ENCODE results near the gene LPIN1. TPM values are rescaled to one million over a fixed set of nuclear protein-coding genes. Genes with fewer than 3 reads are reported as not detected.

Gene LPIN1
- total RNA-seq, 2 experiments from 2014 or later: 115 to 128 TPM

DNA sequence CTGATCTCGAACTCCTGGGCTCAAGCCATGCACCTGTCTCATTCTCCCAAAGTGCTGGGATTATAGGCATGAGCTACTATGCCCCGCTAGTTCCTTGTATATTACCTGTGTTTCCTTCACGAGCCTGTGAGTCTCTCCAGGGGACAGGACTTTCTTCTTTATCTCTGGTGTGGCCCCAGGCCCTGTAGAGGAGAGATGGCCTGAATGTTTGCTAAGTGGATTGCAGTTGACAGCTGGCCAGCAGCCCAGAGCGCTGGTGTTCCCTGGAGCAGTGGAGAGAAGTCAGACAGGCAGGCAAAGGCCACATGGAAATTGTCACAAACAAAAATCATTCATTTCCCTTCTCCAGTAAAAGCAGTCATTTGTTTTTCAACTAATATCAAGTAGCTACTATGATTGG lies 17.9 kb downstream of the LPIN1 start:
- ATAC-seq (ENCODE audit: poor library complexity) (no peak), DNase-seq (no peak)
- Mint-ChIP-seq H3K4me1 (ENCODE audit: low read depth) (peaks cover 30% of the 10 kb centered on the region), H3K36me3 (ENCODE audit: low read depth) (peaks cover 83% of the 10 kb centered on the region), H3K4me3 (no peak overlapping the region), H3K9me3 (no peaks in the 10 kb centered on the region), H3K27me3 (no peaks in the 10 kb centered on the region), H3K27ac (no peak overlapping the region)
- TF ChIP-seq, protein P1, sequence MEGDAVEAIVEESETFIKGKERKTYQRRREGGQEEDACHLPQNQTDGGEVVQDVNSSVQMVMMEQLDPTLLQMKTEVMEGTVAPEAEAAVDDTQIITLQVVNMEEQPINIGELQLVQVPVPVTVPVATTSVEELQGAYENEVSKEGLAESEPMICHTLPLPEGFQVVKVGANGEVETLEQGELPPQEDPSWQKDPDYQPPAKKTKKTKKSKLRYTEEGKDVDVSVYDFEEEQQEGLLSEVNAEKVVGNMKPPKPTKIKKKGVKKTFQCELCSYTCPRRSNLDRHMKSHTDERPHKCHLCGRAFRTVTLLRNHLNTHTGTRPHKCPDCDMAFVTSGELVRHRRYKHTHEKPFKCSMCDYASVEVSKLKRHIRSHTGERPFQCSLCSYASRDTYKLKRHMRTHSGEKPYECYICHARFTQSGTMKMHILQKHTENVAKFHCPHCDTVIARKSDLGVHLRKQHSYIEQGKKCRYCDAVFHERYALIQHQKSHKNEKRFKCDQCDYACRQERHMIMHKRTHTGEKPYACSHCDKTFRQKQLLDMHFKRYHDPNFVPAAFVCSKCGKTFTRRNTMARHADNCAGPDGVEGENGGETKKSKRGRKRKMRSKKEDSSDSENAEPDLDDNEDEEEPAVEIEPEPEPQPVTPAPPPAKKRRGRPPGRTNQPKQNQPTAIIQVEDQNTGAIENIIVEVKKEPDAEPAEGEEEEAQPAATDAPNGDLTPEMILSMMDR (IDR thresholded peaks at IDR 0.05): no peak
- Histone ChIP-seq H3K36me3 (ENCODE audit: insufficient read depth, low read length) (peaks cover 71% of the 10 kb centered on the region), H3K4me1 (ENCODE audit: insufficient read depth, low read length) (peaks cover 17% of the 10 kb centered on the region), H3K9me3 (ENCODE audit: control insufficient read depth in 1 of 2, insufficient read depth in 1 of 2, low read length in 2 of 2) (no peaks in the 10 kb centered on the region), H3K27ac (ENCODE audit: low read depth in 1 of 2, low read length in 2 of 2) (no peak overlapping the region), H3K27me3 (ENCODE audit: control insufficient read depth in 1 of 2, insufficient read depth in 2 of 2, low read length in 2 of 2) (no peaks in the 10 kb centered on the region), H3K4me3 (ENCODE audit: low read length) (no peak overlapping the region)
- ChIA-PET POLR2A (no interaction called here), CTCF (interaction anchor here (0.7 kb wide), 1 partner anchor 17 kb away, joined by 3 read pairs; no protein-coding TSS in a partner anchor)
- intact Hi-C loops (cut with DNase I, micrococcal nuclease): no loop called here

DNA sequence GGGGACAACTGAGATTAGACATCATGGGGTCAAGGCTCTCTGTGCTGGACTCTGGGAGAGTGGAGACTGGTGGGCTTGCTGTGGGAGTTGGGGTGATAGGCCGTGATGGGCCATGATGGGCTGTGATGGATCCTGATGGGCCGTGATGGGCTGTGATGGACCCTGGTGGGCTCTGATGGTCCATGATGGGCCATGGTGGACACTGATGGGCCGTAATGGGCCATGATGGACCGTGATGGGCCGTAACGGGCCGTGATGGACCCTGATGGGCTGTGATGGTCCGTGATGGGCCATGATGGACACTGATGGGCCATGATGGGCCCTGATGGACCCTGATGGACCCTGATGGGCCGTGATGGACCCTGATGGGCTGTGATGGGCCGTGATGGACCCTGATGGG lies 18.5 kb downstream of the LPIN1 start:
- ATAC-seq (ENCODE audit: poor library complexity): no peak
- no peak overlapping the region for H3K27ac Mint-ChIP-seq
- TF ChIP-seq, protein P1 (IDR thresholded peaks at IDR 0.05): no peak
- POLR2A ChIA-PET: no interaction called here
- peaks cover 30% of the 10 kb centered on the region for H3K4me1 Mint-ChIP-seq (ENCODE audit: low read depth)
- no peak overlapping the region for H3K4me3 ChIP-seq (ENCODE audit: low read length)
- DNase-seq: no peak
- no peaks in the 10 kb centered on the region for H3K27me3 Mint-ChIP-seq
- no peaks in the 10 kb centered on the region for H3K9me3 Mint-ChIP-seq
- intact Hi-C loops (cut with DNase I, micrococcal nuclease): no loop called here
- no peaks in the 10 kb centered on the region for H3K9me3 ChIP-seq (ENCODE audit: control insufficient read depth in 1 of 2, insufficient read depth in 1 of 2, low read length in 2 of 2)
- peaks cover 75% of the 10 kb centered on the region for H3K36me3 ChIP-seq (ENCODE audit: insufficient read depth, low read length)
- H3K4me3 Mint-ChIP-seq: no peak overlapping the region
- H3K27ac ChIP-seq (ENCODE audit: low read depth in 1 of 2, low read length in 2 of 2): no peak overlapping the region
- H3K27me3 ChIP-seq (ENCODE audit: control insufficient read depth in 1 of 2, insufficient read depth in 2 of 2, low read length in 2 of 2): no peaks in the 10 kb centered on the region
- H3K4me1 ChIP-seq (ENCODE audit: insufficient read depth, low read length): peaks cover 17% of the 10 kb centered on the region
- CTCF ChIA-PET: interaction anchor here (0.7 kb wide), 1 partner anchor 18 kb away, joined by 3 read pairs; no protein-coding TSS in a partner anchor
- peaks cover 88% of the 10 kb centered on the region for H3K36me3 Mint-ChIP-seq (ENCODE audit: low read depth)

DNA sequence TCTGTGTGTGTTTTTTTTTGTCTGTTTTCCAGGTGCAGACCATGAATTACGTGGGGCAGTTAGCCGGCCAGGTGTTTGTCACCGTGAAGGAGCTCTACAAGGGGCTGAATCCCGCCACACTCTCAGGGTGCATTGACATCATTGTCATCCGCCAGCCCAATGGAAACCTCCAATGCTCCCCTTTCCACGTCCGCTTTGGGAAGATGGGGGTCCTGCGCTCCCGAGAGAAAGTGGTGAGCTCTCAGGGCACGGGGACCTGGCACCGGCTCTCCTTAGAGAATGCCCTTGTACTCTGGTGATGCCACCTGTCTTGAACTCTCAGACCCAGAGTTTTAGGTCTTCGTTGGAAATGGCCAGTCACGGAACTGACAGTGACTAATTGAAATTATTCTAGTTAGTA lies 19.1 kb downstream of the LPIN1 start:
- Histone ChIP-seq H3K27ac (ENCODE audit: low read depth in 1 of 2, low read length in 2 of 2) (no peak overlapping the region), H3K27me3 (ENCODE audit: control insufficient read depth in 1 of 2, insufficient read depth in 2 of 2, low read length in 2 of 2) (no peaks in the 10 kb centered on the region), H3K4me1 (ENCODE audit: insufficient read depth, low read length) (peaks cover 17% of the 10 kb centered on the region), H3K36me3 (ENCODE audit: insufficient read depth, low read length) (peaks cover 81% of the 10 kb centered on the region), H3K4me3 (ENCODE audit: low read length) (no peak overlapping the region), H3K9me3 (ENCODE audit: control insufficient read depth in 1 of 2, insufficient read depth in 1 of 2, low read length in 2 of 2) (no peaks in the 10 kb centered on the region)
- ChIA-PET CTCF (interaction anchor here (1.9 to 2.0 kb wide), 2 partner anchors 8 to 14 kb away, joined by 4 read pairs; no protein-coding TSS in a partner anchor), POLR2A (interaction anchor here (1.3 kb wide), 1 partner anchor 12 kb away, joined by 3 read pairs; no protein-coding TSS in a partner anchor)
- Mint-ChIP-seq H3K4me1 (ENCODE audit: low read depth) (peaks cover 29% of the 10 kb centered on the region), H3K4me3 (no peak overlapping the region), H3K9me3 (no peaks in the 10 kb centered on the region), H3K36me3 (ENCODE audit: low read depth) (peaks cover 93% of the 10 kb centered on the region), H3K27me3 (no peaks in the 10 kb centered on the region), H3K27ac (no peak overlapping the region)
- ATAC-seq (ENCODE audit: poor library complexity): no peak
- TF ChIP-seq, protein P1 (IDR thresholded peaks at IDR 0.05): no peak
- intact Hi-C loops (cut with DNase I, micrococcal nuclease): no loop called here
- no peak for DNase-seq

All from CD4-positive, alpha-beta T cell (primary cell).